T-helper 9 cell (primary cell): ENCODE data around the gene JMJD1C.
A peak's percentile ranks its signal among the peaks of the same experiment; 100 is the strongest.
"Not testable (repeated sequence)": the region's sequence is repeated elsewhere in the genome, so short reads cannot be mapped to it uniquely, and the experiment has no call there.

Experiments used
- DNase-seq: peaks from one replicate; pipeline ENCODE4 v3.0.0-alpha.2; 2020
- total RNA-seq, 2 donors: gene quantifications; one replicate each; lab custom pipeline; 2026; lab: John Stamatoyannopoulos, UW

The JMJD1C gene, protein sequence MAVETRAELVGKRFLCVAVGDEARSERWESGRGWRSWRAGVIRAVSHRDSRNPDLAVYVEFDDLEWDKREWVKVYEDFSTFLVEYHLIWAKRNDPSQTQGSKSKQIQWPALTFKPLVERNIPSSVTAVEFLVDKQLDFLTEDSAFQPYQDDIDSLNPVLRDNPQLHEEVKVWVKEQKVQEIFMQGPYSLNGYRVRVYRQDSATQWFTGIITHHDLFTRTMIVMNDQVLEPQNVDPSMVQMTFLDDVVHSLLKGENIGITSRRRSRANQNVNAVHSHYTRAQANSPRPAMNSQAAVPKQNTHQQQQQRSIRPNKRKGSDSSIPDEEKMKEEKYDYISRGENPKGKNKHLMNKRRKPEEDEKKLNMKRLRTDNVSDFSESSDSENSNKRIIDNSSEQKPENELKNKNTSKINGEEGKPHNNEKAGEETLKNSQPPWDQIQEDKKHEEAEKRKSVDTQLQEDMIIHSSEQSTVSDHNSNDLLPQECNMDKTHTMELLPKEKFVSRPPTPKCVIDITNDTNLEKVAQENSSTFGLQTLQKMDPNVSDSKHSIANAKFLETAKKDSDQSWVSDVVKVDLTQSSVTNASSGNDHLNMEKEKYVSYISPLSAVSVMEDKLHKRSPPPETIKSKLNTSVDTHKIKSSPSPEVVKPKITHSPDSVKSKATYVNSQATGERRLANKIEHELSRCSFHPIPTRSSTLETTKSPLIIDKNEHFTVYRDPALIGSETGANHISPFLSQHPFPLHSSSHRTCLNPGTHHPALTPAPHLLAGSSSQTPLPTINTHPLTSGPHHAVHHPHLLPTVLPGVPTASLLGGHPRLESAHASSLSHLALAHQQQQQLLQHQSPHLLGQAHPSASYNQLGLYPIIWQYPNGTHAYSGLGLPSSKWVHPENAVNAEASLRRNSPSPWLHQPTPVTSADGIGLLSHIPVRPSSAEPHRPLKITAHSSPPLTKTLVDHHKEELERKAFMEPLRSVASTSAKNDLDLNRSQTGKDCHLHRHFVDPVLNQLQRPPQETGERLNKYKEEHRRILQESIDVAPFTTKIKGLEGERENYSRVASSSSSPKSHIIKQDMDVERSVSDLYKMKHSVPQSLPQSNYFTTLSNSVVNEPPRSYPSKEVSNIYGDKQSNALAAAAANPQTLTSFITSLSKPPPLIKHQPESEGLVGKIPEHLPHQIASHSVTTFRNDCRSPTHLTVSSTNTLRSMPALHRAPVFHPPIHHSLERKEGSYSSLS (N-terminal part only)
- 257 to 665 reads per million in 2 donors for total RNA-seq

DNA sequence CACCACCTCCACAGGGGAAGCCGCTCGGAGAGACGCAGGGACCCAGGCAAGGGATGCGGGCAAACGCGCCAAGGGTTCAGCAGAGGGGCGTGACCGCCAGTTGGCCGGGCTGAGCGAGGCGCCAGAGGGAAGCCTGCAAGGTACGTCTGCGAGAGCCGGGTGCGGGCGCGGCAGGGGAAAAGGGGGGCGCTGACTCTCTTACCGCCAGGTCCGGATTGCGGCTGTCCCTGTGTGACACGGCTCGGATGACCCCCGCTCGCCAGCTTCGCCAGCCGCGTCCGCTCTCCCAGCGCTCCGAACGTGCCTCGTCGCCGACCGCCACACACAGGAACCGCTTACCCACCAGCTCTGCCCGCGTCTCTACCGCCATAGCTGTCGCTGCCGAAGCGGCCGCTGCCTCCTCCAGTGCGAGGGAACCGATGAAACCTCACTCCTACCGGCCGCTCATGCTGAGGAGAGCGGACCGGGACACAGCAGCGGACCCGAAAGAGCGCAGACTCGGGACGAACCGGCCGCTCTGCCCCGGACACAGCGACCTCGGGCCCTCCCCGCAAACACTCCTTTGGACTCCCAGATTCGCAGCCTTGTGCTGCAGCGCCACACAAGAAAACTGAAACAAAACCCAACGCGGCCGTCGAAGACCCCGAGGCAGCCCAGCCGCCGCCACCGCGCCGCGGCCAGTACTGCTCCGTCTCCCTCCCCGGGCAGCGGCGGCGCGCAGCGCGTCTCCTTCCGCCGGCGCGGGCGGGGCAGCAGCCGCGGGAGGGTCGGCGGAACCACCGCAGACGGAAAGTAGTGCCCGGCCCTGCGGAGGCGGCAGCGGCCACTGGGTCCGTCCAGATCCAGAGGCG is at the start of gene JMJD1C:
JMJD1C (minus strand) TSS at position 685 of the 851 bp plus-strand sequence; CDS start at position 370, 315 bp downstream.
- DNase-seq, result peak; percentile 47

DNA sequence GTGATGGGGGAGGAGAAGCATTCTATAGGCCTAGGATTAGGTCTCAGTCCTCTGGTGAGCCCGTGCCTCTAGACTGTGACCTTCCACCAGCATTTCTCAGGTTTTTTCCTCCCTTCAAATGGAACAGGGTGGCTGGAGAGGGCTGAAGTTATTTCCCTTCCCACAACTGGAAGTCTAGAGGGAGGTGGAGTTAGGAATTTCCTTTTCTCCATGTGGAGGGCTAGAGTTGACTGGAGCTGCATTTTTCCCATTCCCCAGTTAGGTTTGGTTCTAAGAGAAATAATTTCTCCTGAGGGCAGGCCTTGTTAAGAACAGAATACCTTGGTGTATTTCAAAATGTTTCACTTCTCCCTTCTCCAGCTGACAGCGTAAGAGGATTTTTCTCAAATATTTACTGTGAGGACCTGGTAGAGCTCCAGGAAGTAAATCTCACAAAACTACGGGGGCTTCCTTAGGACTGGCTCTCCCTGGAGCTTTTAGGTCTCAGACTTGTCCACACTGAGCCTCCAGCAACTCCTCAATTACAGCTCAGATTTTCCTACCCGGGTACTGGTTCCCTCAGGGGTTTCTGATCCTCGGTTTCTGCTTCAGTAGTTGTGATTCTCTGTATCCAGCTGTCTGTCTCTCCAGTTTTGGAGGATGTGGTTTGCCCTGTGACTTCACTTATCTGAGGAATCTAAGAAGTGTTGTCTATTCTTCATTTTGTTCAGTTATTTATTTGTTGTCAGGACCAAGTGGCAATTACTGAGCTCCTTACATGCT is 49.4 kb upstream of the JMJD1C start:
- no peak for DNase-seq

DNA sequence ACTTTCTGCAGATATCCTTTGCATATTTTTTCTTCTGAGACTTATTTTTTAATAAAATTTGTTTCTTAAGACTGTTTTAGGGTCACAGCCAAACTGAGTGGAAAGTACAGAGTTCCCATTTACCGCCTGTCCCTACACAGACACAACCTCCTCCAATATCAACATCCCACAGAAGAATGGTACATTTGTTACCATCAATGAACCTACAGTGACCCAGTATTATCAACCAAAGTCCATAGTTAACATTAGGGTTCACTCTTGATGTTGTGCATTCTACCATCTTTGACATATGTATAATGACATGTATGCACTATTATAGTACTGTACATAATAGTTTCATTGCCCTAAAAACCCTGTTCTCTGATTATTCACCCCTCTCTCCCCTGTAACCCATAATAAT is 40.8 kb upstream of the JMJD1C start:
- no peak for DNase-seq

DNA sequence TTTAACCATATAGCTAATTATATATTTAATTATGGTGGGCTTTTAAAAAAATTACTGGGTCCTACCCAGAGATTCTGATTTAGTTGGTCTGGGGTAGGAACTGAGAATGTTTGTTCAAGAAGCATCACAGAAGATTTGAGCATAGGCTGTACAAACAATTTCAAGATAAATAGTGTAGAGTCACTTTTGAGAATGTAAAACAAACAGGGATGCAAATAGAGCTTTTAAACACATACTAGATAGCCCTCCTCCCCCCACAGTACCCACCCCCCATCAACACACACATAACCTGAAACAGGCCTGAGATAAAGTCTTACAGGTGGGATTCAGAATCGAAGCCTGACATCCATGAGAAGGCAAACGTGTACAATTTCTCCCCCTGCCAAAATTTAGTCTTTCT is 39.8 kb upstream of the JMJD1C start:
- DNase-seq, result no peak

DNA sequence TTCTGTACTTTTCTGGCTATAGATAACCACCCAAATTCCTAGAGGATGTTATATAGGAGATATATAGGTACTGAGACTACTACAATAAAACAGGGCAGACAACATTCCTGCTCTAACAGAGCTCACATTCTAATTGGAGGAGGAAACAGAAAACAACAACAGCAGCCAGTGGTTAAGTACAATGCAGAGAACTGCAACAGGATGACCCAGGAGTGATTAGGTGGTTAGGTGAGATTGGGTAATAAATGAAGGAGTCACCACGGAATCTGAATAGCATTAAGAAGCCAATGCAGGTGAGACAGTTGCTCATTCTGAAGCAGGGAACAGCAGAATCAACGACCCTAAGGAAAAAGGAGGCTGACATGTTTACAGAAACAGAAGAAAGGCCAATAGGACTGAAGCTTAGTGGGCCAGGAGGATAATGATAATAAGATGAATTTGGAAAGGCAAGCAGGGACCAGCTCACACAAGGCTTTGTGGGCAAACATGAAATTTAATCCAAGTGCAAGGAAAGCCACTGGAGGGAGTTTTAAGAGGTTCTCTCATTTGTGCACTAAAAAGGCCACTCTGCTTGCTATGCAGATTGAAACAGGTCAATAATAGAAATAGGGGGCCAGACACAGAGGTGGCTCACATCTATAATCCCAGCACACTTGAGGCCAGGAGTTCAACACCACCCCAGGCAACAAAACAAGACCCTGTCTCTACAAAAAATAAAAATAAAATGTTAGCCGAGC is 38.5 kb upstream of the JMJD1C start:
- no peak for DNase-seq

DNA sequence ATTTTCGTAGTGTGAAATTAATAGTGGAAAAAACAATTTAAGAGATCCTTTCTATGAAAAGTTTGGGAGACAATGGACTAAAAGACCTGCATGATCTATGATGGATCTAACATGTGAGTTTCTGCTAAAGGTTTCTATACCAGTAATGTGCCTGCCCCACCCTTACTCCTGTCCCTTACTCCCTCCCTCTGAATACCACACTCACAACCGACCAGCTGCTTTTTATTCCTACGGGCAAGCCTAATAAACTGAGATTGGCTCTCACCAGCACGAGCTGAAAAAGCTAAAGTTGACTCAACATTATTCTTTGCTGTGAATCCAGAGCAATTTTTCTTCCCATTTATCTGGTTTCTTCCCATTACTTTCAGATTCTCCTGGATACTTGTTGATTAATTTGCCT is 37.6 kb upstream of the JMJD1C start:
- no peak for DNase-seq

DNA sequence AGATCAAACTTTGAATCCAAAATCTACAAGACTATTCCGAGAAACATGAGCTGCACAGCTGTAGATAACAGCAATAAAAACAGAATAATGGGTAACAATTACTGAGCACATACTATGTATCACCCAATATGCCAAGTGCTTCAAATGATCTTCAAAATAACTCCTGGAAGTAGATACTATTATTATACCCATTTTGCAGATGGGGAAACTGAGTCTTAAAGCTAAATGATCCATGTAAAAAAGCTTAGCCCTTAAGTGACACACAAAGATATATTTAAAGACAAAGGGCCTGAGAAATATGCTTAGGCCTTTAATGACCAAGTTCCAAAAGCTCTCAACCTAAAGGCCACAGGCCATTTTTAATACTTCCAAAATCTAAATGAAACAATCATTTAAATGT is 37.1 kb upstream of the JMJD1C start:
- no peak for DNase-seq

DNA sequence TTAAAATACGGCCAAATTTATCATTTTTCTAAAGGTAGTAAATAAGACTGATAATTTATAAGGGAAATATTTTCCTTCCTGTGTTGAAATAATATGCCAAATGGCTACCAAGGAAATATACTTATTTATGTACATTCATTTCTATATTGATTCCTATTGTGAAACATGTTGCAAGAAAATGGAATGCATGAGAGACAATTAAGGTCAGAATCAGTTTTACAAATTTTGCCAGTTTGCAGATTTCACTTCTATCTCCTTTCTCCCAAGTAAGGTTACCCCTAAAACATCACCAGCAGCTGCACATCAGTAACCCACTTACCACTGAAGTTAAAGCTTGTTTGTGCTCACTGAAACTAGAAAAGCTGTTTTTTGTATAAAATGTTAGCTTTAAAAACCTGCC is 36.2 kb upstream of the JMJD1C start:
- no peak for DNase-seq

DNA sequence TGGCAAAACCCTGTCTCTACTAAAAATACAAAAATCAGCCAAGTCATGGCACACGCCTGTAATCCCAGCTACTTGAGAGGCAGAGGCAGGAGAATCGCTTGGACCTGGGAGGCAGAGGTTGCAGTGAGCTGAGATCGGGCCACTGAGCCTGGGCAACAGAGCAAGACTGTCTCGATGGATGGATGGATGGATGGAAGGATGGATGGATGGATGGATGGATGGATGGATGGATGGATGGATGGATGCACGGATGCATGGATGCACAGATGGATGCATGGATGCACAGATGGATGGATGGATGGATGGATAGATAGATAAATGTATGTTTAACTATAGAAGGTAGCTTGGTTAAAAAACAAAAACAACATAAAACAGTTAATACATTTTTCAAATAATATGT is 34.8 kb upstream of the JMJD1C start:
- not testable (repeated sequence) for DNase-seq

DNA sequence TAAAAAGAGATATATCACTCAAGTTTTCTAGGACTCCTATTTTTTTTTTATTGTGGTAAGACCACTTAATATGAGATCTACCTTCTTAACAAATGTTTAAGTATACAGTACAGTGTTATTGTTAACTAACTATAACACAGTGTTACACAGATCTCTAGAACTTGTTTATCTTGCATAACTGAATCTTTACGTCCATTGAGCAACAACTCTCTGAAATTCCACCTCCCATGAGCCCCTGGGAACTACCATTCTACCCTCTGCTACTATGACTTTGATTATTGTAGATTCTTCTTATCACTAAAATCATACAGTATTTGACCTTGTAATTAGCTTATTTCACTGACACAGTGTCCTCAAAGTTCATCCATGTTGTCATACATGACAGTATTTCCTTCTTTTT is 32.9 kb upstream of the JMJD1C start:
- DNase-seq, result no peak

DNA sequence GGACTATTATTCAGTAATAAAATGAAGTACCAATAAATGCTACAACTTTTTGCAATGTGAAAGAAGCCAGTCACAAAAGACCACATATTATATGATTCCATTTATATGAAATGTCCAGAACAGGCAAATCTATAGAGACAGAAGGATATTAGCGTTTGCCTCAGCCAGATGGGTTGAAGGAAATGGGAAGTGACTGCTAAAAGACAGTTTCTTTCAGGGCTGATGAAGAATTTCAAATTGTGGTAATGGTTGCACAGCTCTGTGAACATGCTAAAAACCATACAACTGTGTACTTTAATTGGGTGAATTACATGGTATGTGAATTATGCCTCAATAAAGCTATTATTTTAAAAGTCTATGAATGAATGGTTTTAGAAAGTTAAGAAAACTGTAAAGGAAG is 31.5 kb upstream of the JMJD1C start:
- no peak for DNase-seq

DNA sequence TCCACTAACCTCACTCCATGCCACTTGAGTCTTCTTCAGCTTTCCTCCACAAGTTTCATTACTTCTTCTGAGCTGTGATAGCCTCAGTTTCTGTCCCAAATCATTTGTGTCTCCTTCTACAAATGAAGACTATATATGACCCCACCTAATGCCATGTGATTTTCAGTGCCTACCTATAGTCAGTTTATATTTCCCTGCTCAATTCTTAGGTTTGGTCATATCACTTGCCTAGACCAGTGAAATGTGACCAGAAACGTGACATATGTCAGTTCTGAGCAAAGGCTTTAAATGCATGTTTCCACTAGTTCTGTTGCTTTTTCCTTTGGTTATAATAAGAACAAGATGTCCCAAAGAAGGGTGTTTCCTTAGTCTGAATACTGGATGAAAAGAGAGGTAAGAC is 30.8 kb upstream of the JMJD1C start:
- no peak for DNase-seq

DNA sequence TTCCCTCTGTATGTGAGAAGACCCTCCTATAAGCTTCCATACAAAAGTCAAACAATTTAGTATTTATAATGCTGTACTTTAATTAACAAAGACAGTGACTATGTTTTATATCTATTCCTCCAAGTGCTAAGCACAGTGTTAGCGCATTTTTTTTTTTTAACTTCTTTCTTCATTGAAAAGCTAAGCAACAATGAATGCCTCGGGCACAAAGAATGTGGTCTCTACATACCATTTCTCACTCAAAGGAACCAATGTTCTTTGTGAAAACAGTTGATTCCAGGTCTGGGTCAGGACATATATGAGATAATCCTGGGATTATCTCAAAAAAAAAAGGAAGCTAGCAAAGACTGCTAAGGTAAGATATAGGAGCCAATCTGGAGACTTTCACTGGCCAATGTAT is 29.2 kb upstream of the JMJD1C start:
- no peak for DNase-seq

DNA sequence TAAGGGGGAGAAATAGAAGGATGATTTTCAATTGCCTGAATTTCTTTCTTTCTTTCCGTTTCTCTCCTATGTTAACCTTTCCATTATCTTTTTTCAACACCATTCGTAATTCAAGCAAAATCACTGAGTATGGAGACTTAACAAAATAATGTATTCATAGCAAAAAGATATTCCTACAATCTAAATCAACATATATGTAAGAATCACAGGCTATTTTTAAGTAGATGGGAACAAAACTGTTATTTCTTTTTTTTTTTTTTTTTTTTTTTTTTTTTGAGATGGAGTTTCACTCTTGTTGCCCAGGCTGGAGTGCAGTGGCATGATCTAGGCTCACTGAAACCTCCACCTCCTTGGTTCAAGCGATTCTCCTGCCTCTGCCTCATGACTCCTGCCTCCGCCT is 27.2 kb upstream of the JMJD1C start:
- DNase-seq, result no peak

DNA sequence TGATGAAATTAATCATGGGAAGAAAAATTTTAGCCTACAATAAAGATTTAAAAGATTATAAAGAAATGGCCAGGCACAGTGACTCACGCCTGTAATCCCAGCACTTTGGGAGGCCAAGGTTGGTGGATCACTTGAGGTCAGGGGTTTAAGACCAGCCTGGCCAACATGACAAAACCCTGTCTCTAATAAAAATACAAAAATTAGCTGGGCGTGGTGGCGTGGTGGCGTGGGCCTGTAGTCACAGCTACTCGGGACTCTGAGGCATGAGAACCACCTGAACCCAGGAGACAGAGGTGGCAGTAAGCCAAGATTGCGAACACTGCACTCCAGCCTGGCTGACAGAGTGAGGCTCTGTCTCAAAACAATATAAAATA is 26.5 kb upstream of the JMJD1C start:
- DNase-seq, result not testable (repeated sequence)

DNA sequence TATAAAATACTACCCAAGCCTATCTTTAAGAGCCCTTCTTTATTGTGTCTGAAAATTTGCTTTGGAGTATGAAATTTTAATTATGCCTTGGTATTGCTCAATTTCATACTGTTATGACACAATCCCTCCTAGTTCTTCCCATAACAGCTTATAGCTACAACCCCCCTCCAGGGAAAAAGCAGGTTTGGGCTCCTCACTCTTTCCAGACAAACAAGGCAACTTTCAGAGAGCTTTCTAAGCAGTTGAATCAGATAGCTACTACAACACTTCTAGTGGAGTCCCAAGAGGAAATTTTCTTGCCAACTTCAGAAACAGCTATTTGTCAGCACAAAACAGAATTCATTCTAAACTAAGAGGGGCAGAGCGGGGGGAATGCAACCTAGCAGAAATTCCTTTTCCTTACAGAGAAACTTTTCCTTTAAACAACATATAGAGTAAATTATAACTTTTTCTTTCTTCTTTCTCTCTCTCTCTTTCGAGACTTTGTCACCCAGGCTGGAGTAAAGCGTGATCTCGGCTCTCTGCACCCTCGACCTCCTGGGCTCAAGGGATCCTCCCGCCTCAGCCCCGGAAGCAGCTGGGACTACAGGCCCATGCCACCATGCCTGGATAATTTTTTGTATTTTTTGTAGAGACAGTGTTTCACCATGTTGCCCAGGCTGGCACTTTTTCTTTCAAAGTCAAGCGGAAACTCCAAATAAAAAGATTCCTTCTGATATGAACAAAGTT is 26.0 kb upstream of the JMJD1C start:
- DNase-seq, result no peak

DNA sequence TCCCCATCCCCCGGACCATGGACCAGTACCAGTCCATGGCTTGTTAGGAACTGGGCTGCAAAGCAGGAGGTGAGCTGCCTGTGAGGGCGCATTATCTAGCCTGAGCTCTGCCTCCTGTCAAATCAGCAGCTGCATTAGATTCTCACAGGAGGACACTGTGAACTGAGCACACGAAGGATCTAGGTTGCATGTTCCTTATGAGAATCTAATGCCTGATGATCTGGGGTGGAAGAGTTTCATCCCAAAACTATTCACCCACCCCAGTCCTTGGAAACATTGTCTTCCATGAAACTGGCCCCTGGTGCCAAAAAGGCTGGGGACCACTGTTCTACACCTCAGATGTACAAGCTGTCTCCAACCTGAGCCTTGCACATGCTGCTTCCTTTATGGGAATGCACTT is 24.1 kb upstream of the JMJD1C start:
- DNase-seq, result no peak

DNA sequence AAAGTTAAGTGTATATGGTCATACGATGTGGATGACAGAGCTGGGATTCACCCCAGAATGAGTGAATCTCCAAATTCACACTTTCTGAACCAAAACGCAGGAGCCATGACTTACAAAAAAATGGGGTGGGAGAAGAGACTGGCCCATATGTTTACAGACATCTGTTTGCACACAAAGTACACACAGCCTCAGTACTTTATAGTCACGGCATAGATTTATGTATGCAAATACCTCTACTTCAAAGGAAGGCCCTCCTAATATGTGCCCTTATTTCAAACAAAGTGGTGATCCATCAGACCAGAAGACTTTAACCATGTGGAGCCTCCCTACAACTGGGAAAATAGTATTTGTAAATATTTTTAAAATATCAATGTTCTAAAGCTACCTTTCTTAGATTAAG is 22.2 kb upstream of the JMJD1C start:
- DNase-seq, result no peak

DNA sequence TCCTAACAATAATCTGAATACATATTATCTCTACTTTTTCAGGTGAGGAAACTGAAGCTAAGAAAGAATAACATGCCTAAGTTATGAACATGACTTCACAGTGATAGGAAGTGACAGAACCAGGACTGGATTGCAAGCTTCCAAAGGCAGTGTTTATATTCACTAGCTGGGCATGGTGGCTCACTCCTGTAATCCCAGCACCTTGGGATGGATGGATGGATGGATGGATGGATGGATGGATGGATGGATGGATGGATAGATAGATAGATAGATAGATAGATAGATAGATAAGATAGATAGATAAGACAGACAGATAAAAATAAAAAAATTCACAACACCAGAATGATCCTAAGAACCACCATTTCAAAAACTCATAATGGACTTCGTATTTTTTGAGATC is 18.2 kb upstream of the JMJD1C start:
- no peak for DNase-seq

DNA sequence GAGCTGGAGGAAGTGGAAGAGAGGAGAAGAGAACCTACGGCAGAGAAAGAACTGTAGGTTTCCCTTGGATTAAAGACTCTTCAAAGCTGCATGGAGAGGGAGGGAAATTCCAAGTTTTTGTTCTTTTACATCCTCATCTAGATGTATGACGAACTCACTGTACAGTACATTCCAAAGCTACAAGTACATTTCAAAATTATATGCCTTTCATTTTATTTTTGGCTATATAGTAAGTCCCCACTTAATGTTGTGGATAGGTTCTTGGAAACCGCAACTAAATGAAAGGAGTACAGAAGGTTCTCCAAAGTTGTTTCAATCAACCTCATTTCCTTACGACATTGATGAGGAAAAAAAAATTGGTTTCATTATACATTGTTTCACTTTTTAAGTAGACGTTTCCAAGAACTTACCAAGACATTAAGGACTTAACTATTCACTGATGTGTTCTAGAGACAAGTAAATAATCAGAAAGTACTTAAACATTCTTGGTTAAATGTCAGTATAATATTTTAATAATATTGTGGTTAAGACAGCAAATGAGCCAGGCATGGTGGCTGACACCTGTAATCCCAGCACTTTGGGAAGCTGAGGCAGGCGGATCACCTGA is 16.1 kb upstream of the JMJD1C start:
- no peak for DNase-seq
